Activated T-helper 17 cell treated with anti-CD3 and anti-CD28 coated beads, Interleukin-2, amount 50 U/mL, for 72 hours (primary cell): ENCODE data around the gene HTT-AS. TPM values are rescaled to one million over a fixed set of nuclear protein-coding genes. Genes with fewer than 3 reads are reported as not detected.

ENCODE experiments used
- ATAC-seq: fragments of 150-1000 bp; cut with Tn5 transposase; replicated peaks from 2 replicates; pipeline ENCODE4 v1.10.0; 2021; ENCODE audit warnings: mild to moderate bottlenecking, moderate library complexity
- H3K27ac Mint-ChIP-seq: one replicate; pipeline ENCODE4 v1.8.0; 2022; ENCODE audit warnings: mixed read lengths
- H3K27me3 Mint-ChIP-seq: one replicate; pipeline ENCODE4 v1.8.0; 2022; ENCODE audit warnings: mixed read lengths
- H3K36me3 Mint-ChIP-seq: one replicate; pipeline ENCODE4 v1.8.0; 2022; ENCODE audit warnings: low read depth, mild to moderate bottlenecking, mixed read lengths
- H3K4me1 Mint-ChIP-seq: one replicate; pipeline ENCODE4 v1.8.0; 2022; ENCODE audit warnings: mixed read lengths
- H3K4me3 Mint-ChIP-seq: one replicate; pipeline ENCODE4 v1.8.0; 2022; ENCODE audit warnings: mild to moderate bottlenecking, mixed read lengths
- H3K9me3 Mint-ChIP-seq: one replicate; pipeline ENCODE4 v1.8.0; 2022; ENCODE audit warnings: mixed read lengths
- total RNA-seq, 2 donors: library from RNA; stranded (reverse); gene quantifications; one replicate each; pipeline ENCODE4 v1.2.3, GENCODE V29; 2022

Gene HTT-AS
- total RNA-seq: not detected

DNA sequence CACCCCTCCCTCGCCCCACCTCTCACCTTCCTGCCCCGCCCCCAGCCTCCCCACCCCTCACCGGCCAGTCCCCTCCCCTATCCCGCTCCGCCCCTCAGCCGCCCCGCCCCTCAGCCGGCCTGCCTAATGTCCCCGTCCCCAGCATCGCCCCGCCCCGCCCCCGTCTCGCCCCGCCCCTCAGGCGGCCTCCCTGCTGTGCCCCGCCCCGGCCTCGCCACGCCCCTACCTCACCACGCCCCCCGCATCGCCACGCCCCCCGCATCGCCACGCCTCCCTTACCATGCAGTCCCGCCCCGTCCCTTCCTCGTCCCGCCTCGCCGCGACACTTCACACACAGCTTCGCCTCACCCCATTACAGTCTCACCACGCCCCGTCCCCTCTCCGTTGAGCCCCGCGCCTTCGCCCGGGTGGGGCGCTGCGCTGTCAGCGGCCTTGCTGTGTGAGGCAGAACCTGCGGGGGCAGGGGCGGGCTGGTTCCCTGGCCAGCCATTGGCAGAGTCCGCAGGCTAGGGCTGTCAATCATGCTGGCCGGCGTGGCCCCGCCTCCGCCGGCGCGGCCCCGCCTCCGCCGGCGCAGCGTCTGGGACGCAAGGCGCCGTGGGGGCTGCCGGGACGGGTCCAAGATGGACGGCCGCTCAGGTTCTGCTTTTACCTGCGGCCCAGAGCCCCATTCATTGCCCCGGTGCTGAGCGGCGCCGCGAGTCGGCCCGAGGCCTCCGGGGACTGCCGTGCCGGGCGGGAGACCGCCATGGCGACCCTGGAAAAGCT is at the start of gene HTT-AS, which contains the start of gene HTT:
Gene HTT-AS, minus strand, starts transcription at position 461 of the 768 bp plus-strand sequence.
Gene HTT, plus strand, starts transcription at position 604 of the 768 bp plus-strand sequence. Its CDS starts 145 bp downstream, at position 749.
- no peaks in the 10 kb centered on the region for H3K27me3 Mint-ChIP-seq
- H3K4me1 Mint-ChIP-seq: peaks cover 13% of the 10 kb centered on the region
- no peaks in the 10 kb centered on the region for H3K9me3 Mint-ChIP-seq
- peaks cover 4% of the 10 kb centered on the region for H3K36me3 Mint-ChIP-seq
- peak within 1 kb of the TSS; percentile 89 for H3K4me3 Mint-ChIP-seq
- ATAC-seq: peak; percentile 90
- H3K27ac Mint-ChIP-seq: peak within 1 kb of the TSS; percentile 87

DNA sequence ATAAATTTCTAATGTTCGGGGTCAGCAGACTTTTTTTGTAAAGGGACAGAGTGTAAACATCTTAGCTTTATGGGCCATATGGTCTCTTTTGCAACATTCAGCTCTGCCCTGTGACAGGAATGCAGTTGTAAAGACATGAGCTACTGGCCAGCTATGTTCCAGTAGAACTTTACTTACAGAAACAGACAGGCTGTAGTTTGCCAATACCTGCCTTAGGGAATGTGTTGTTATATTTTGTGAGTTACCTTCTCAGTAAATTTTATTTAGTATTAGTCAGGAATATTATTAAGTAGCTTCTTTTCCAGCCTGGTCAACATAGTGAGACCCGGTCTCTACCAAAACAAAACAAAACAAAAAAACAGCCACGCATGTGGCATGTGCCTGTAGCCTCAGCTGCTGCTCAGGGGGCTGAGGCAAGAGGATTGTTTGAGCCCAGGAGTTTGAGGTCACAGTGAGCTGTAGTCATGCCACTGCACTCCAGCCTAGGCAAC is 48.9 kb upstream of the HTT-AS start:
- Mint-ChIP-seq H3K4me3 (no peak overlapping the region), H3K9me3 (no peaks in the 10 kb centered on the region), H3K27ac (peak overlapping the region; percentile 47), H3K4me1 (peaks cover 5% of the 10 kb centered on the region), H3K27me3 (no peaks in the 10 kb centered on the region), H3K36me3 (peaks cover 85% of the 10 kb centered on the region)
- ATAC-seq: no peak

DNA sequence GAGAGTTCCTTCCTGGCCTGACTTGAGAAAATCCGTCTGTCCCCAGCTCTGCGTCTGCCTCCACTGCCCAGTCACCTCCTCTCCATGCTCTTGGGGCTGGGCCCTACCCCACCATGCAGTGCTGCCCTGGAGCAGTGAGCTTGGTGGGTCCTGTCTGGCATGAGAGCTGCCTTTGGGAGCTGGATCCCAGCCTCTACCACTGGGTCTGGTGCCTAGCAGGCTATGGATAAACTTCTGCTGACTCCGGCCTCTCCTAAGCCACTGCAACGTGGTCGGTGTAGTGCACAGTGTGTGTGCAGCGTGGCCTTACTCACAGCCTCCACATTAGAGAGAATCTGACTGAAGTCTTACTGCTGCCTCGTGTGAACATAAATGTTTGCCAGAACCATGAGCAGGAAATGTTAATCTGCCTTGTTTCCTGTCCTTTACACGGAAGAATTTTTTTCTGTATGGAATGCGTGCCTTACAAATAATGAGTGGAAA is 47.8 kb upstream of the HTT-AS start:
- Mint-ChIP-seq H3K4me1 (peaks cover 5% of the 10 kb centered on the region), H3K27ac (peak overlapping the region; percentile 47), H3K27me3 (no peaks in the 10 kb centered on the region), H3K4me3 (no peak overlapping the region), H3K9me3 (no peaks in the 10 kb centered on the region), H3K36me3 (peaks cover 86% of the 10 kb centered on the region)
- ATAC-seq: peak; percentile 32

- peaks cover 86% of the 10 kb centered on the region for H3K36me3 Mint-ChIP-seq
- no peak overlapping the region for H3K27ac Mint-ChIP-seq
- peaks cover 5% of the 10 kb centered on the region for H3K4me1 Mint-ChIP-seq
Observed at GRCh38 chr4:3121596-3121995, 47.3 kb upstream of the HTT-AS start.

DNA sequence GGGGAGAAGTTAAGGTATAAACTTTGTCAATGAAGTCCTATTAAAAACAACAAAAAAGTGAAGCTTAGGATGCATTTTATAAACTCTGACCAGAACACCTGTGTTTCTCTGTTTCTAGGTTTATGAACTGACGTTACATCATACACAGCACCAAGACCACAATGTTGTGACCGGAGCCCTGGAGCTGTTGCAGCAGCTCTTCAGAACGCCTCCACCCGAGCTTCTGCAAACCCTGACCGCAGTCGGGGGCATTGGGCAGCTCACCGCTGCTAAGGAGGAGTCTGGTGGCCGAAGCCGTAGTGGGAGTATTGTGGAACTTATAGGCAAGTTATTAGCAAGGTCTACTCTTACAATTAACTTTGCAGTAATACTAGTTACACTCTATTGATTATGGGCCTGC is 46.8 kb upstream of the HTT-AS start:
- no peak overlapping the region for H3K27ac Mint-ChIP-seq
- ATAC-seq: no peak
- peaks cover 5% of the 10 kb centered on the region for H3K4me1 Mint-ChIP-seq
- no peaks in the 10 kb centered on the region for H3K9me3 Mint-ChIP-seq
- H3K4me3 Mint-ChIP-seq: no peak overlapping the region
- H3K36me3 Mint-ChIP-seq: peaks cover 88% of the 10 kb centered on the region
- no peaks in the 10 kb centered on the region for H3K27me3 Mint-ChIP-seq

More at GRCh38 chr4:3121596-3121995, 47.3 kb upstream of the HTT-AS start:
- Mint-ChIP-seq H3K27me3 (no peaks in the 10 kb centered on the region), H3K4me3 (no peak overlapping the region), H3K9me3 (no peaks in the 10 kb centered on the region)
- ATAC-seq: no peak

DNA sequence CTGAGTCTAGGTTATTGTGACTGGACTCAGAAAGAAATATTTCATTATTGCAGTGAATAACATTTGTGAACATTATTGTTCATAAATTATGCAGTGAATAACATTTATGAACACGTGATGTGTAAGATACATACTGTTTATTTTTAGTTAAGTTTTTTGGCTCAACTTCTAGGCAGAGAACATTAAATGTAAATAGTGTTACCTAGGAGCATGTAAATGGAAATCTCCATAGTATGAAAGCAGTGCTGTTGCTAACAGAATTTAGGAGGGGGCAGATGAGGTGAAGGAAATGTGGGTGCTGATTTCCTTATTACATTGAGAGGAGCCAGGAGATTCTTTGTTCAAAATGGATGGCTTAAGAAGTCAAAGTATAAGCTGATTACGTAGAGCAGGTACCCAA is 45.1 kb upstream of the HTT-AS start:
- Mint-ChIP-seq H3K4me1 (peaks cover 5% of the 10 kb centered on the region), H3K36me3 (peaks cover 94% of the 10 kb centered on the region), H3K9me3 (no peaks in the 10 kb centered on the region), H3K4me3 (no peak overlapping the region), H3K27me3 (no peaks in the 10 kb centered on the region), H3K27ac (peak overlapping the region; percentile 39)
- no peak for ATAC-seq

DNA sequence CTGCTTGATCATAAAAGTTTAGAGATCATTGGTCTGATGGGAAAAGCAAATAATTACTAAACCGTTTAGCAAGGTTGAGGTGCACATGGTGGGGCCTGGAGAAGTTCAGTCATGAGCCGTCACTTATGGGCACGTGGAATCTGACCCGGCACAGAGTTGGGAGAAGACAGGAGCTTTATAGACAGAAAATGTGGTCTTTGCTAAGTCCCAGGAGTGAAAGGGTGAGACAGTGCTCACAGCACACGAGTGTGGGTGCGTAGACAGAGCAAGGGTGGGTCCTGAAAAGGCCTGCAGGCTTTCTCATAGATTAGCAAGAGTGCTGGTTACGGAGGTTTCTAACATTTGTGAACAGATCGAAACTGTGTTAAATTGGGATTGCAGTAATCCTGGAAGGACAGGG is 44.0 kb upstream of the HTT-AS start:
- H3K9me3 Mint-ChIP-seq: no peaks in the 10 kb centered on the region
- H3K36me3 Mint-ChIP-seq: peaks cover 97% of the 10 kb centered on the region

DNA sequence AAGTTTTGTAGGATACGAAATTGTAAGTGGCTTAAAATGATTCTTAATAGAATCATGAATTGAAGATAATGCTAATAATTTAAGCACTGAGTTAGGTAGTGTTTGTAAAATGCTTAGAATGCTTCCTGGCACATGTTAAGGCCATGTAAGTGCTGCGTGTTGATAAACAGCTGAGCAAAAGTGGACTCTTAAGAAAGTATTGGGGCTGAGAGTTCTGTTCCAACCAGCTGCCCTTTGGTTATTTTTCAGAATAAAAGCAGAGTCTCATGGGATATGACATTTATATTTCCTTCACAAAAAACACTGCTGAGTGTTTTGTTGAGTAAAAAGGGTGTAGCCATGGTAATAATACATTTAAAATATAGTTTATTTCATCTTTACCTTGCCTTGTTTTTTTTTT is 42.6 kb upstream of the HTT-AS start:
- Mint-ChIP-seq H3K27ac (no peak overlapping the region), H3K27me3 (no peaks in the 10 kb centered on the region), H3K36me3 (peaks cover 98% of the 10 kb centered on the region), H3K9me3 (no peaks in the 10 kb centered on the region), H3K4me1 (peaks cover 6% of the 10 kb centered on the region), H3K4me3 (no peak overlapping the region)
- no peak for ATAC-seq

More for the DNA sequence above, 44.0 kb upstream of the HTT-AS start:
- no peak overlapping the region for H3K27ac Mint-ChIP-seq
- H3K4me3 Mint-ChIP-seq: no peak overlapping the region
- peaks cover 5% of the 10 kb centered on the region for H3K4me1 Mint-ChIP-seq
- H3K27me3 Mint-ChIP-seq: no peaks in the 10 kb centered on the region
- no peak for ATAC-seq

DNA sequence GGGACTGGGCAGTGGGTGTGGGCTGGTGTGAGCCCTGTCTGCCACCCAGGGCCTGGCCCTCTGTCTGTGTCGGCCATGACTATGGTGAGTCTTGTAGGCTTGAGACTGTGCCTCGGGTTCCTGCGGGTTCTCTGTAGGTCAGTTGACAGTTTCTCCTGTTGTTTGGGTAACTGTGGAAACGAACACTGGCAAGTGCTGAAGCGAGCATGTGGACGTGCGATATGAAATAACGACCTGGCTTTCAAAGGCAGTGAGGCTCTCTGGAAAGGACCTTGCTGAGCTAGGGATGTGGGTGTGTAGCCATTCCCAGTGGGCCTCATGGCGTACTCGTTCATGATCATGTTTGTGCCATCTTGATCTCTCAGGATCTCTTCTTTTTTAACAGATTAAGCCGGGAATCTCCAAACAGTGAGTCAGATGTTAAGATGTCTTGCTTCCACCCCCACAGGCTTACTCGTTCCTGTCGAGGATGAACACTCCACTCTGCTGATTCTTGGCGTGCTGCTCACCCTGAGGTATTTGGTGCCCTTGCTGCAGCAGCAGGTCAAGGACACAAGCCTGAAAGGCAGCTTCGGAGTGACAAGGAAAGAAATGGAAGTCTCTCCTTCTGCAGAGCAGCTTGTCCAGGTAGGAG is 41.4 kb upstream of the HTT-AS start:
- Mint-ChIP-seq H3K4me3 (no peak overlapping the region), H3K36me3 (peaks cover 100% of the 10 kb centered on the region), H3K9me3 (no peaks in the 10 kb centered on the region), H3K27me3 (no peaks in the 10 kb centered on the region), H3K27ac (peak overlapping the region; percentile 55), H3K4me1 (peaks cover 5% of the 10 kb centered on the region)
- no peak for ATAC-seq

GRCh38 chr4:3114377-3114776 is 40.0 kb upstream of the HTT-AS start:
- no peak for ATAC-seq
- Mint-ChIP-seq H3K36me3 (peaks cover 100% of the 10 kb centered on the region), H3K4me3 (no peak overlapping the region), H3K27me3 (no peaks in the 10 kb centered on the region), H3K9me3 (no peaks in the 10 kb centered on the region), H3K27ac (no peak overlapping the region), H3K4me1 (peaks cover 5% of the 10 kb centered on the region)

GRCh38 chr4:3112609-3113469 is 38.5 kb upstream of the HTT-AS start:
- Mint-ChIP-seq H3K9me3 (no peaks in the 10 kb centered on the region), H3K27ac (no peak overlapping the region), H3K4me1 (peaks cover 5% of the 10 kb centered on the region), H3K36me3 (peaks cover 100% of the 10 kb centered on the region), H3K27me3 (no peaks in the 10 kb centered on the region), H3K4me3 (no peak overlapping the region)
- ATAC-seq: no peak

- ATAC-seq: no peak
- Mint-ChIP-seq H3K4me1 (peaks cover 5% of the 10 kb centered on the region), H3K27ac (no peak overlapping the region), H3K4me3 (no peak overlapping the region), H3K9me3 (no peaks in the 10 kb centered on the region), H3K36me3 (peaks cover 100% of the 10 kb centered on the region), H3K27me3 (no peaks in the 10 kb centered on the region)
Observed at GRCh38 chr4:3112201-3112600, 37.9 kb upstream of the HTT-AS start.

DNA sequence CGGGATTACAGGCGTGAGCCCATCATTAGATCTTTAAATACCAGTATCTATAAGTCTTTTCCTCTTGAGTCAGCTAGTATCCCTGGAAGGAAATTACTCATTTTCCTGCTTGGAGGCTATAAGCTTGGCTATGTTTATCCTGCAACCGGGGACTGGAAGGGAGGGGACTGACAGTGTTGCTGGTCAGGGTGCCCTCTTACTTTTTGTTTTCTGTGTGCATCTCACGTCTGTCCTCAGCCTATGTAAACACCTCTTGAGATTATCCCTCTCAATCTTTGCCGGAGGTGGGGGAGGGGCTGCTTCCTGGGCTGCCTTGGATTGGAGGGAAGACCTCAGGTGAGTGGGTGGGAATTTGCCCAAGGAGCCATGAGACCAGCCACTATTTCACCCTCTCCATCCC is 37.1 kb upstream of the HTT-AS start:
- peaks cover 8% of the 10 kb centered on the region for H3K4me1 Mint-ChIP-seq
- no peak for ATAC-seq
- no peak overlapping the region for H3K4me3 Mint-ChIP-seq
- no peaks in the 10 kb centered on the region for H3K9me3 Mint-ChIP-seq
- no peak overlapping the region for H3K27ac Mint-ChIP-seq
- peaks cover 100% of the 10 kb centered on the region for H3K36me3 Mint-ChIP-seq
- H3K27me3 Mint-ChIP-seq: no peaks in the 10 kb centered on the region

- Mint-ChIP-seq H3K4me1 (peaks cover 14% of the 10 kb centered on the region), H3K27ac (no peak overlapping the region), H3K9me3 (no peaks in the 10 kb centered on the region), H3K36me3 (peaks cover 85% of the 10 kb centered on the region), H3K27me3 (no peaks in the 10 kb centered on the region), H3K4me3 (no peak overlapping the region)
- ATAC-seq: no peak
Observed at GRCh38 chr4:3108211-3108610, 33.9 kb upstream of the HTT-AS start.
